GM23338 (cell line): ENCODE results near the gene NOX5. TPM values are rescaled to one million over a fixed set of nuclear protein-coding genes. Genes with fewer than 3 reads are reported as not detected.

Source experiments
- polyA plus RNA-seq: library from polyadenylated mRNA; unstranded; fragments of >200 nt; fragmentation: Nextera tagmentation; extraction: Ambion mirVana; gene quantifications from 2 replicates; pipeline ENCODE4 v1.2.1, GENCODE V29; 2016
- total RNA-seq: library from RNA; depleted of rRNA; stranded (reverse); fragments of >200 nt; shearing (Covaris generic); gene quantifications from 2 replicates; pipeline ENCODE4 v1.2.3, GENCODE V29; 2014; rRNA removed

The NOX5 gene
- total and polyA plus RNA-seq, 2 experiments from 2014 or later: 0.03 TPM; not detected in 1

Other genes starting within 250 kb of the NOX5 start
- 190 and 204 TPM in 2 replicates for gene ANP32A, start 193.8 kb upstream of the NOX5 start, total RNA-seq
- 291 and 304 TPM in 2 replicates for gene ANP32A, start 193.8 kb upstream of the NOX5 start, polyA plus RNA-seq
- gene SPESP1, start 84.2 kb upstream of the NOX5 start, total RNA-seq: not detected in 2 replicates
- not detected in 2 replicates for gene SPESP1, start 84.2 kb upstream of the NOX5 start, polyA plus RNA-seq
- gene GLCE, start 145.9 kb downstream of the NOX5 start, total RNA-seq: 13.8 and 15.5 TPM in 2 replicates
- gene GLCE, start 145.9 kb downstream of the NOX5 start, polyA plus RNA-seq: 6.5 and 7.5 TPM in 2 replicates